Vagina (tissue), 2 donors: ENCODE data around the gene GLA.

Experiments
- POLR2A ChIP-seq, 2 donors: fragments of 450-650 bp; IDR thresholded peaks; one replicate each; pipeline ENCODE4 v1.6.1; 2017; ENCODE audit warnings: antibody characterized with exemption in 2 of 2, mild to moderate bottlenecking in 2 of 2, moderate library complexity in 2 of 2
- POLR2AphosphoS5 ChIP-seq, 2 donors: sonication (generic); formaldehyde crosslinking; IDR thresholded peaks; one replicate each; pipeline ENCODE4 v1.9.0; 2017; ENCODE audit warnings: antibody characterized with exemption in 2 of 2, mild to moderate bottlenecking in 2 of 2, low read depth in 1 of 2; ENCODE audit not compliant: insufficient read depth in 1 of 2
- TF ChIP-seq, protein P1 (sequence below), 3 experiments: fragments of 450-650 bp in 2 of 3; fragments of 200-600 bp in 1 of 3; sonication (generic) in 1 of 3; IDR thresholded peaks; one replicate each; pipeline ENCODE4 v1.5.1; 2017 to 2019; ENCODE audit warnings: antibody characterized with exemption in 3 of 3, mild to moderate bottlenecking in 2 of 3, moderate library complexity in 2 of 3

DNA sequence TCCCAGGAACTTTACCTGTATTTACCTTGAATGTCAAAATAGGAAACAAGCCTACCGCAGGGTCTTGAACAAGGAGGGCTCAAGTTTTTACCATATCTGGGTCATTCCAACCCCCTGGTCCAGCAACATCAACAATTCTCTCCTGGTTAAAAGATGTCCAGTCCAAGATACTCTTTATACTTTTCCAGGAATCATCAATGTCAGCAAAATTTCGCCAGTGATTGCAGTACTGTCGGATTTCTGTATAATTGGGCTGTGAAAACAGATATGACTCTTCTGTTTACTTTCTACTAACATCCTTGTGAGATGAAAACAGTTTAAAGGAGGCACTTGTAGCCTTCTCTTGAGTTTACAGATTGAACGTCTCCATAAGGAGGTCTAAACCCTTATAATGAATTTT lies 9.0 kb downstream of the GLA start:
- TF ChIP-seq, protein P1, sequence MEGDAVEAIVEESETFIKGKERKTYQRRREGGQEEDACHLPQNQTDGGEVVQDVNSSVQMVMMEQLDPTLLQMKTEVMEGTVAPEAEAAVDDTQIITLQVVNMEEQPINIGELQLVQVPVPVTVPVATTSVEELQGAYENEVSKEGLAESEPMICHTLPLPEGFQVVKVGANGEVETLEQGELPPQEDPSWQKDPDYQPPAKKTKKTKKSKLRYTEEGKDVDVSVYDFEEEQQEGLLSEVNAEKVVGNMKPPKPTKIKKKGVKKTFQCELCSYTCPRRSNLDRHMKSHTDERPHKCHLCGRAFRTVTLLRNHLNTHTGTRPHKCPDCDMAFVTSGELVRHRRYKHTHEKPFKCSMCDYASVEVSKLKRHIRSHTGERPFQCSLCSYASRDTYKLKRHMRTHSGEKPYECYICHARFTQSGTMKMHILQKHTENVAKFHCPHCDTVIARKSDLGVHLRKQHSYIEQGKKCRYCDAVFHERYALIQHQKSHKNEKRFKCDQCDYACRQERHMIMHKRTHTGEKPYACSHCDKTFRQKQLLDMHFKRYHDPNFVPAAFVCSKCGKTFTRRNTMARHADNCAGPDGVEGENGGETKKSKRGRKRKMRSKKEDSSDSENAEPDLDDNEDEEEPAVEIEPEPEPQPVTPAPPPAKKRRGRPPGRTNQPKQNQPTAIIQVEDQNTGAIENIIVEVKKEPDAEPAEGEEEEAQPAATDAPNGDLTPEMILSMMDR (IDR thresholded peaks at IDR 0.05), result no peak
- TF ChIP-seq POLR2A (IDR thresholded peaks at IDR 0.05), result no peak
- no peak for TF ChIP-seq POLR2AphosphoS5 (IDR thresholded peaks at IDR 0.05; ENCODE audit: insufficient read depth in 1 of 2, low read depth in 1 of 2)
